GM21515 (cell line): Measurements from ENCODE around the gene KATNB1.

ENCODE experiments used
- ATAC-seq: cut with Tn5 transposase; IDR thresholded peaks from one replicate; pipeline ENCODE4 v1.9.1; 2021; ENCODE audit not compliant: unreplicated experiment

The KATNB1 gene

GRCh38 chr16:57755726-57756423, 20.3 kb downstream of the KATNB1 start:
- no peak for ATAC-seq

- peak; percentile 8 for ATAC-seq
Measured at GRCh38 chr16:57756424-57757325, 21.1 kb downstream of the KATNB1 start.

- peak; percentile 73 for ATAC-seq
Measured at GRCh38 chr16:57757326-57757786, 21.8 kb downstream of the KATNB1 start.

- ATAC-seq = no peak
Measured at GRCh38 chr16:57757883-57758282, 22.3 kb downstream of the KATNB1 start.

GRCh38 chr16:57758331-57759117, 23.0 kb downstream of the KATNB1 start:
- no peak for ATAC-seq

- ATAC-seq = no peak
Measured at GRCh38 chr16:57759131-57759530, 23.6 kb downstream of the KATNB1 start.

- no peak for ATAC-seq
Measured at GRCh38 chr16:57759541-57760356, 24.2 kb downstream of the KATNB1 start.

GRCh38 chr16:57760357-57761160, 25.0 kb downstream of the KATNB1 start:
- no peak for ATAC-seq

GRCh38 chr16:57761301-57761700, 25.7 kb downstream of the KATNB1 start:
- no peak for ATAC-seq

GRCh38 chr16:57761957-57762356, 26.4 kb downstream of the KATNB1 start:
- no peak for ATAC-seq

GRCh38 chr16:57762365-57763040, 26.9 kb downstream of the KATNB1 start:
- no peak for ATAC-seq

GRCh38 chr16:57763285-57764005, 27.9 kb downstream of the KATNB1 start:
- no peak for ATAC-seq

GRCh38 chr16:57764006-57764340, 28.4 kb downstream of the KATNB1 start:
- no peak for ATAC-seq

- no peak for ATAC-seq
Measured at GRCh38 chr16:57764341-57765159, 29.0 kb downstream of the KATNB1 start.

GRCh38 chr16:57765160-57765728, 29.7 kb downstream of the KATNB1 start:
- ATAC-seq = no peak

- no peak for ATAC-seq
Measured at GRCh38 chr16:57766714-57767348, 31.3 kb downstream of the KATNB1 start.
